ENCODE data around the gene EPB41L4B. TPM values are rescaled to one million over a fixed set of nuclear protein-coding genes. Genes with fewer than 3 reads are reported as not detected.

Gene EPB41L4B
- total and polyA plus RNA-seq, 2 of the 13 experiments (the other 11 are each of a cell fraction or from before 2014, with no cell fraction given): 17.6 to 22.1 TPM

GRCh38 chr9:109251080-109251775 is 69.6 kb downstream of the EPB41L4B start (continued):
- TF ChIP-seq YEATS2 (CRISPR knock-in tag; IDR thresholded peaks at IDR 0.05; ENCODE audit: borderline replicate concordance) (peak; percentile 20; the same call in 1 of the 2 replicates), EP300 (IDR thresholded peaks at IDR 0.05; ENCODE audit: low read depth in 2 of 2, low read length in 2 of 2) (peak in 1 of 2 experiments; percentile 81; a peak in 2 of 4 replicates), EP300 (CRISPR knock-in tag; IDR thresholded peaks at IDR 0.05; ENCODE audit: borderline replicate concordance) (peak; percentile 72; the same call in 1 of the 2 replicates), ZNF350 (CRISPR knock-in tag; IDR thresholded peaks at IDR 0.05; ENCODE audit: borderline replicate concordance, low read depth) (0 out of 2 replicates have a peak, but pooled peaks have one; percentile 28), ZNF570 (CRISPR knock-in tag; IDR thresholded peaks at IDR 0.05; ENCODE audit: borderline replicate concordance) (no peak), SIX1 (CRISPR knock-in tag; IDR thresholded peaks at IDR 0.05; ENCODE audit: borderline replicate concordance) (peak; percentile 83; the same call in 1 of the 2 replicates), ZNF607 (CRISPR knock-in tag; IDR thresholded peaks at IDR 0.05; ENCODE audit: borderline replicate concordance) (0 out of 2 replicates have a peak, but pooled peaks have one; percentile 45), SOX5 (CRISPR knock-in tag; IDR thresholded peaks at IDR 0.05; ENCODE audit: borderline replicate concordance) (peak; percentile 96), TEF (CRISPR knock-in tag; IDR thresholded peaks at IDR 0.05) (no peak), ZNF317 (CRISPR knock-in tag; IDR thresholded peaks at IDR 0.05) (peak; percentile 54; the same call in 1 of the 2 replicates), ZBTB20 (CRISPR knock-in tag; IDR thresholded peaks at IDR 0.05; ENCODE audit: borderline replicate concordance, low read depth) (0 out of 2 replicates have a peak, but pooled peaks have one; percentile 77), ZNF597 (CRISPR knock-in tag; IDR thresholded peaks at IDR 0.05) (no peak), HDAC2 (CRISPR knock-in tag; IDR thresholded peaks at IDR 0.05) (peak; percentile 86), TOPORS (CRISPR knock-in tag; IDR thresholded peaks at IDR 0.05) (no peak), JUN (CRISPR knock-in tag; IDR thresholded peaks at IDR 0.05) (peak; percentile 22; the same call in 1 of the 2 replicates), ZNF891 (CRISPR knock-in tag; IDR thresholded peaks at IDR 0.05) (no peak), ZNF12 (CRISPR knock-in tag; IDR thresholded peaks at IDR 0.05) (peak; percentile 61), CAMTA2 (CRISPR knock-in tag; IDR thresholded peaks at IDR 0.05; ENCODE audit: borderline replicate concordance) (no peak), CENPT (CRISPR knock-in tag; IDR thresholded peaks at IDR 0.05; ENCODE audit: low read depth) (no peak), ZNF614 (CRISPR knock-in tag; IDR thresholded peaks at IDR 0.05; ENCODE audit: borderline replicate concordance) (peak; percentile 30), ZBTB37 (CRISPR knock-in tag; IDR thresholded peaks at IDR 0.05) (peak; percentile 98), IRF9 (CRISPR knock-in tag; IDR thresholded peaks at IDR 0.05; ENCODE audit: borderline replicate concordance) (no peak), ZNF792 (CRISPR knock-in tag; IDR thresholded peaks at IDR 0.05) (peak; percentile 87), ZNF280B (CRISPR knock-in tag; IDR thresholded peaks at IDR 0.05; ENCODE audit: borderline replicate concordance) (no peak)

Data from HepG2 (cell line).